Heart left ventricle (tissue), 13 donors: ENCODE data around the gene KCNN3.

Source experiments
- CTCF ChIP-seq, 12 donors: fragments of 200-600 bp; sonication (generic) in 4 of 12; IDR thresholded peaks; one replicate each; pipeline versions ENCODE4 v1.5.0 to v1.8.0; 2018 to 2022; ENCODE audit warnings: antibody characterized with exemption in 12 of 12, mild to moderate bottlenecking in 5 of 12
- POLR2A ChIP-seq, 2 donors: fragments of 450-650 bp; IDR thresholded peaks; one replicate each; pipeline ENCODE4 v1.6.1; 2017; ENCODE audit warnings: antibody characterized with exemption in 2 of 2, mild to moderate bottlenecking in 2 of 2, moderate library complexity in 2 of 2
- donor health status: ischemic (EF 13 %, LVEDD 7.1; RV severe dilation, severe dysfunction).
- donor health status: DM: no; HTN: yes; CAD: no.
- donor health status: DM: no; HTN: no; CAD: no.
- donor health status: ischemic (EF 25% LVEDD 6.9; RV normal size, moderate dysfunction).
- donor health status: ischemic (EF 25% LVEDD 5.7; RV mildly dilated, moderate dysfunction).
- donor health status: ischemic (EF 35%, LVEDD 5.7; RV mildly dilated, moderate dysfunction).
- donor health status: nonischemic (EF 11% LVEDD 7.7; RV severe dilation, severe dysfunction).
- donor health status: DM: yes; HTN: yes; CAD: no.
- donor health status: PGD.
- donor health status: ischemic (EF 29% LVEDD 5.4; RV normal size, mild dysfunction).
- donor health status: nonischemic (EF 23%, LVEDD 6.1; RV moderate dilation, normal function).

GRCh38 chr1:154769193-154769895 is 100.7 kb downstream of the KCNN3 start:
- TF ChIP-seq CTCF (IDR thresholded peaks at IDR 0.05) (no peak), POLR2A (IDR thresholded peaks at IDR 0.05) (no peak)
